ENCODE measurements around the gene LGALS3BP. TPM values are rescaled to one million over a fixed set of nuclear protein-coding genes. Genes with fewer than 3 reads are reported as not detected.

Gene LGALS3BP
- total RNA-seq, 1 donor from 2014 or later, result 118 TPM

- DNase-seq (ENCODE audit: low read depth), result no peak
- peaks cover 33% of the 10 kb centered on the region for H3K36me3 ChIP-seq (ENCODE audit: control insufficient read depth, insufficient read depth, low read length)
- peak; percentile 84 for FAIRE-seq
Observed at GRCh38 chr17:78996781-78997201, 17.1 kb upstream of the LGALS3BP start.

GRCh38 chr17:78995761-78996451 is 16.2 kb upstream of the LGALS3BP start:
- no peak for TF ChIP-seq CTCF (IDR thresholded peaks at IDR 0.05; ENCODE audit: insufficient read depth, low read length, severe bottlenecking)
- no peaks in the 10 kb centered on the region for H3K27me3 ChIP-seq (ENCODE audit: control insufficient read depth, insufficient read depth, low read length)
- H3K36me3 ChIP-seq (ENCODE audit: control insufficient read depth, insufficient read depth, low read length), result peaks cover 36% of the 10 kb centered on the region
- FAIRE-seq (no peak), DNase-seq (ENCODE audit: low read depth) (no peak)
- H3K4me3 ChIP-seq (ENCODE audit: low read depth, low read length), result no peak overlapping the region

More at GRCh38 chr17:78996781-78997201, 17.1 kb upstream of the LGALS3BP start:
- Histone ChIP-seq H3K4me3 (ENCODE audit: low read depth, low read length) (no peak overlapping the region), H3K27me3 (ENCODE audit: control insufficient read depth, insufficient read depth, low read length) (no peaks in the 10 kb centered on the region)
- TF ChIP-seq CTCF (IDR thresholded peaks at IDR 0.05; ENCODE audit: insufficient read depth, low read length, severe bottlenecking), result no peak

- Histone ChIP-seq H3K27me3 (ENCODE audit: control insufficient read depth, insufficient read depth, low read length) (no peaks in the 10 kb centered on the region), H3K4me3 (ENCODE audit: low read depth, low read length) (no peak overlapping the region), H3K36me3 (ENCODE audit: control insufficient read depth, insufficient read depth, low read length) (peaks cover 33% of the 10 kb centered on the region)
- DNase-seq (ENCODE audit: low read depth) (no peak), FAIRE-seq (no peak)
- no peak for TF ChIP-seq CTCF (IDR thresholded peaks at IDR 0.05; ENCODE audit: insufficient read depth, low read length, severe bottlenecking)
Observed at GRCh38 chr17:78995022-78995760, 15.5 kb upstream of the LGALS3BP start.

GRCh38 chr17:78993981-78994671 is 14.4 kb upstream of the LGALS3BP start:
- no peak for FAIRE-seq
- H3K36me3 ChIP-seq (ENCODE audit: control insufficient read depth, insufficient read depth, low read length), result peaks cover 29% of the 10 kb centered on the region
- no peak overlapping the region for H3K4me3 ChIP-seq (ENCODE audit: low read depth, low read length)
- DNase-seq (ENCODE audit: low read depth), result no peak
- TF ChIP-seq CTCF (IDR thresholded peaks at IDR 0.05; ENCODE audit: insufficient read depth, low read length, severe bottlenecking), result no peak
- no peaks in the 10 kb centered on the region for H3K27me3 ChIP-seq (ENCODE audit: control insufficient read depth, insufficient read depth, low read length)

- DNase-seq (ENCODE audit: low read depth) (peak; percentile 31), FAIRE-seq (no peak)
- peak; percentile 87 for TF ChIP-seq CTCF (IDR thresholded peaks at IDR 0.05; ENCODE audit: insufficient read depth, low read length, severe bottlenecking)
- H3K27me3 ChIP-seq (ENCODE audit: control insufficient read depth, insufficient read depth, low read length), result no peaks in the 10 kb centered on the region
- no peak overlapping the region for H3K4me3 ChIP-seq (ENCODE audit: low read depth, low read length)
- peaks cover 26% of the 10 kb centered on the region for H3K36me3 ChIP-seq (ENCODE audit: control insufficient read depth, insufficient read depth, low read length)
Observed at GRCh38 chr17:78993241-78993956, 13.7 kb upstream of the LGALS3BP start.

Measured in bronchial epithelial cell (primary cell).